GM21423 (cell line): ENCODE measurements around the gene GNAT2.
"Not testable (repeated sequence)": the region's sequence is repeated elsewhere in the genome, so short reads cannot be mapped to it uniquely, and the experiment has no call there.

Experiments used
- ATAC-seq: cut with Tn5 transposase; IDR thresholded peaks from one replicate; pipeline ENCODE4 v1.9.1; 2021; ENCODE audit warnings: mild to moderate bottlenecking, moderate library complexity; ENCODE audit not compliant: unreplicated experiment

GNAT2 gene

GRCh38 chr1:109619576-109620400, at the start of gene GNAT2, which contains the start of gene AMPD2:
Gene GNAT2, minus strand, starts transcription at chr1:109619616. Its CDS starts 6,746 bp downstream, at chr1:109612870.
Gene AMPD2, plus strand, starts transcription at chr1:109619837. Its CDS starts 1,339 bp downstream, at chr1:109621176.
- peak; percentile 44 for ATAC-seq

- no peak for ATAC-seq
Measured at GRCh38 chr1:109668123-109668775, 48.8 kb upstream of the GNAT2 start.

- ATAC-seq: peak; percentile 88
Measured at GRCh38 chr1:109667452-109668122, 48.2 kb upstream of the GNAT2 start, which contains the start of gene GSTM2. Gene GSTM2, plus strand, starts transcription at chr1:109668057. Its CDS starts 59 bp downstream, at chr1:109668116.

DNA sequence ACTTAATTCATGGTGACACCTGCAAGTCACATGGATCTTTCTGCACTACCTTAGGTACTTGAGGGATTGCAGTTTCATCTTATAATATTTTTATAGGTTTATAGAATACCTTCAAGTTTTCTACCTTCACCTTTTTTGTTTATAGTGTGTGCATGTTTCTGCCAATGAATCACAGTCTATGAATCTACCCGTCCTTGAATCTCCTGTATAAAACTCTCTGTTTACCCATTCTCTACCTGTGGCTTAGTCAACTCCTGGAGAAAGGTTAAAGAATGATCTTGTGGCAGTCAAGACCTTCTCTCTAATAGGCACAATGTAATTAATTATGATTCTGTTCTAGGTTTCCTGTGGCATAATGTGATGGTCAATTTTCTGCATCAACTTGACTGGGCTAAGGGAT, 45.3 kb upstream of the GNAT2 start:
- no peak for ATAC-seq

- ATAC-seq: no peak
Measured at GRCh38 chr1:109661391-109661790, 42.0 kb upstream of the GNAT2 start.

DNA sequence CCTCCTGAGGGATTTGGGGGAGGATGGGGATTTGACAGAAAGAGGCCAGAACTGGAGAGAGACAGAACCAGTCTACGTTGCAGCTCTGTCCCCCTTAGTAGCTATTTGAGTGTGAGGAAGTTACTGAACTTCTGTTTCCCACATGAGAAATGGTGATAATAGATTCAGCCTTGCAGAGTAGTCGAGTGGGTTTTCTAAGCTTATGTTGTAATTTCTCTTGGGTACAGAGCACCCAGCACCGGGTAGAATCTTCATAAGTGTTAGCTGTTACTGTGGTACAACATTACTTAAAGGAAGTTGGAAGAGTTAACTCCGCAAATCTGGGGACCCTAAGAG, 41.2 kb upstream of the GNAT2 start:
- not testable (repeated sequence) for ATAC-seq

DNA sequence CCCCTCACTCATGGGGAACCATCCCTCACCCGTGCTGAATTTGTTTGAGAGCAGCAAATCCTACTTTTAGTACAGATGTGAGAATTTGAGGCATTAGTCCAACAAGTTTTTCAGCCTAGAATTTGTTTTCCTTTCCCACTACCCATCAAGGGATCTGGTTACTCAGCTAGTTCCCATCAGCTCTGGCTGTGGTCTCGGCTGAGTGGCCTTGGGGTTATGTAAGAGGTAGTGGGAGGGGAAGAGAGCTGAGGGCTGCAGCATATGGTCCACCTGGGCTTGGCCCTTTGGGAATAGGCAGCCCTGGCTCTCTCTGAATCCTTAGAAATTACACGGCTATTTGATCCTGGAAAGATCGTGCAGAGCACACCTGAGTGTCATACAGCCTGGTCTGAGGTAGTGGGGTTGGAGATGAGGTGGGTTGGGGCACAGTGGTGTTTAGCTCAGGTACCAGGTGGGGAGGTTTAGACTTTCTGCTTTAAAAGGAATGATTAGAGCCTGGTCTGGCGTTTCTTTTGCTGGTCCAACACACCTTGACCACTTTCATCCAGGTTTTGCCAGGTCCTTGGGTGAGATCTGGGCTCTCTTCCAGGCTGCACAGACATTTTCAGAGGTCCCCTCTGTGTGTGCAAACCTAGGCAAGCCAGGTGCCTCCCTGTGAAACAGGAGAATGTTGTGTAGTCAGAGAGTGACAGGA, 40.7 kb upstream of the GNAT2 start:
- ATAC-seq: no peak

DNA sequence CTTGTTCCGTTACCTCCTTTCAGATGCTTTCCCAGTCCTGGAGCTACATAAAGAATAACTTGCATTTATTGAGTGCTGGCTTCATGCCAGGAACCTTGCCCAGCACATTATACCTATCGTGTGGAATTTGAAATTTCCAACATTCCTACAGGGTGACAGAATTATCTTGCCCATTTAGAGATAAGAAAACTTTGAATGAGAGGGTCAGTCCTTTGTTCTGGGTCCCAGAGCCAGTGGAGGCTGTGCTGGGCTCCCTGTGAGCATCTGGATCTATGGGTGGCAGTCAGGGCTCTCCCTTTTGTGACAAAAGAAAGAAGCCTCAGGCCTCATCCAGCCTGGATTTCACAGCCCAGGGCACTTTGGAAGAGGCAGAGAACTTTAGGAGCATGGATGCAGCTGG, 39.7 kb upstream of the GNAT2 start:
- no peak for ATAC-seq

DNA sequence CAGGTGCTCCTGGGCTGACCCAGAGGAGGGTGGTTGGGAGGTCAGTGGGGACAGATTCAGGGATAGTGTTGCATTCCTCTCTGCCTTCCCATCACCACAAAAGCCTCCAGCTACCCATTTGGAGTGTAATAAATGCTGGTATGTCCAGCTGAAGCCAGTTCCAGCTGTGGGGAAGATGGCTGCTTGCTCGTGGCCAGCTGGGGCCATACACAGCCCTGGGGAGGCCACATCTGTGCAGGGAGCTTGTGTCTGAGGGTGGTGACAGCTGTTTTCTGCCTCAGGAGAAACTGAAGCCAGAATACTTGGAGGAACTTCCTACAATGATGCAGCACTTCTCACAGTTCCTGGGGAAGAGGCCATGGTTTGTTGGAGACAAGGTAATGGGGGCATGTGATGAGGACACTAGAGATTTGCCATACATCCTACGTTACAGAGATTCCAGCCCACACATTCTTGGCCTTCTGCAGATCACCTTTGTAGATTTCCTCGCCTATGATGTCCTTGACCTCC, 39.2 kb upstream of the GNAT2 start:
- no peak for ATAC-seq

DNA sequence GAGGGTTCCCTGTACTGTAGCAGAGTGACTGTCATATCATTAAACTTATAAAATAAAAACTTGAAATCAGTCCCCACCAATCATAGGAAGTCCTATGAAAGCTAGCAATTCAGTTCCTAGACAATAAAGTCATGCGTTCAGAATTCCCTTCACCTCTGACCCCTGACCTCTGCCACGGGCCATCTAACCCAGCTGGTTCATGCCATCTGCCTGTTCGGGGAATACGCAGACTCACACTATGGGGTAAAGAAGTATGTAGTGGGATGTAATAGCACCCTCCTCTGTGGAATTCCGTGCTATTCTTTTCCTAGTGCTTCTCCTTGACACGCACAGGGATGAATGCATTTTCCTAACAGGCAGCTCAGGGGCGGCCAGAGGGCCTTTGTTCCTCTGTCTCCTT, 38.6 kb upstream of the GNAT2 start:
- no peak for ATAC-seq

- ATAC-seq: no peak
Measured at GRCh38 chr1:109657395-109657794, 38.0 kb upstream of the GNAT2 start.

- peak; percentile 94 for ATAC-seq
Measured at GRCh38 chr1:109655615-109656519, 36.5 kb upstream of the GNAT2 start, which contains the start of gene GSTM4. Gene GSTM4, plus strand, starts transcription at chr1:109656099. Its CDS starts 291 bp downstream, at chr1:109656390.

DNA sequence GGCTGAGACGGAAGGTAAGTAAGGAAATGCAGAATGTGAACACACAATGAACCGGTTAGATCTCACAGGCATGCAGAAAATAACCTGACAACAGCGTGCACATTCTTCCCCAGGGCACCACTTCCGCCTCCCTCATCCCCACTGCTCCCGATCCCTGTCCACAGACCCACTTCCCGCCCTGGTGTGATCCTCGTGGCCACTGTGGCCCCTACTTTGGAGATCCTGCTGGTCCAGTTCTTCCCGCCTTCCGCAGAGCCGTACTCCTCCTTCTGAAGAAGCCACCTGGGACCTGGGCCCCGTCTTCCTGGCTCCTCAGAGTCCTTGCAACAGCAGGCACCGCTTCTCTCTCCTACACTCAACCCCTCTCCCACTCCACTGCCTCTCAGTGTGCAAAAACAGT, 35.1 kb upstream of the GNAT2 start:
- ATAC-seq: no peak

GRCh38 chr1:109653306-109653705, 33.9 kb upstream of the GNAT2 start:
- ATAC-seq: no peak

- ATAC-seq: no peak
Measured at GRCh38 chr1:109652402-109652801, 33.0 kb upstream of the GNAT2 start.

- no peak for ATAC-seq
Measured at GRCh38 chr1:109650609-109651008, 31.2 kb upstream of the GNAT2 start.

DNA sequence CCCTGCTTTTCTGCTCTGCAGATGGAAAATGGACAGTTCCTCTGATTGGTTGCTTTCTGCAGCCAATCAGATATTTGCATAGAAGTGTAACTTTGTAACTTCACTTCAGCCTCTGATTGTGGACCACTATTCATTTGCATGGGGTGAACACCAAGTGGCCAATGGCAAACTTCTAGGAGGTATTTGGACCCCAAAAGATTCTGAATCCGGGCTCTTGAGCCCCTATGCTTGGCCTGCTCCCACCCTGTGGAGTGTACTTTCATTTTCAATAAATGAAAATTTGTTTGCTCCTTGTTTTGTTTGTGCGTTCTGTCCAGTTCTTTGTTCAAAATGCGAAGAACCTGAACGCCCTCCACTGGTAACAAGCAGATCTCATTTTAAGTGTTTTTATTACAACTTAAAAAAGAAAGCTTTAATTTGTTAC, 30.1 kb upstream of the GNAT2 start:
- no peak for ATAC-seq

- ATAC-seq: no peak
Measured at GRCh38 chr1:109644670-109645069, 25.3 kb upstream of the GNAT2 start.

DNA sequence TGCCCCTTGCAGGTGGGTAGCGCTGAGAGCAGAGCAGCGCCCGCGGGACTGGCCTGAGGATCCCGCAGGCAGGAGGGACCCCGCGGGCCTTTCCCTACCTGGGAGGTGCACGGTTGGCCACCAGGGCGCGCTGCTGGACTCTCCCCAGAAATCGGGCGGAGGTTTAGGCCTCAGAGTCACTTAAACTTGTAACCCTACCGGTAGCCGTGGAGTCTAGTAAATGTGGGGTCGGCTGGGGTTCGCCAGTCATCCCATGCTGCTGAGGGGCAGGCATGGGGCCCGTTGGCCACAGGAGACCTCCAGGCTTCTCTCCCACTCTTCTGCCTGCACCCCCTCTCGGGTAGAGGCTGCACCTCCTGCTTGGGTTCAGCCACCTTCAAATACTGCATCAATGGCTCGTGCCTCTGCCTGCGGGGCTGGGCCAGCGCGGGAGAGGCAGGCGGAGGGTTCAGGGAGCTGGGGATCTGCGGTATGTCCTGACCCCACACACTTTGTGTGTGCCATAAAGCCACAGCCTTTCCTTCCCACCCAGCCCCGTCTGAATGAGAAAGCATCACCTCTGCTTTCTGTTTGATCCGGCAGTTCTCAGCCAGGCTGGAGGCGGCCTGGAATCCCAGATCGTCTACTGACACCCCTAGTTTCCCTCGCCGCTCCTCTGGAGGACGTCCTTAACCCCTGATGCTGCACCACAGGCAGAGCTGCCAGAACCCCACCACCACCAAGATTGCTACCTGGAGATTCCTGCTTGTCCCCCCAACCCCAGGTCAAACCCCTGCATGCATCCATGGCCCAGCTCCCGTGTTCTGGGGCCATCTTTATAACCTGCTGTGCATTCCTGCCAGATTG, 24.2 kb upstream of the GNAT2 start:
- peak; percentile 88 for ATAC-seq
